Sigmoid colon (tissue), 4 donors: ENCODE data around the gene PROM2.

Experiments
- POLR2A ChIP-seq, 2 donors: fragments of 450-650 bp; IDR thresholded peaks; one replicate each; pipeline ENCODE4 v1.6.1; 2016; ENCODE audit warnings: antibody characterized with exemption in 2 of 2, mild to moderate bottlenecking in 2 of 2, moderate library complexity in 2 of 2
- POLR2AphosphoS5 ChIP-seq, 4 donors: sonication (generic); formaldehyde crosslinking; IDR thresholded peaks; one replicate each; pipeline ENCODE4 v1.6.1; 2017; ENCODE audit warnings: antibody characterized with exemption in 4 of 4
- TF ChIP-seq, protein P1 (sequence below), 4 experiments: fragments of 450-650 bp in 3 of 4; fragments of 200-600 bp in 1 of 4; IDR thresholded peaks; one replicate each; pipeline ENCODE4 v1.5.1; 2016 to 2019; ENCODE audit warnings: antibody characterized with exemption in 4 of 4, mild to moderate bottlenecking in 3 of 4, moderate library complexity in 2 of 4

DNA sequence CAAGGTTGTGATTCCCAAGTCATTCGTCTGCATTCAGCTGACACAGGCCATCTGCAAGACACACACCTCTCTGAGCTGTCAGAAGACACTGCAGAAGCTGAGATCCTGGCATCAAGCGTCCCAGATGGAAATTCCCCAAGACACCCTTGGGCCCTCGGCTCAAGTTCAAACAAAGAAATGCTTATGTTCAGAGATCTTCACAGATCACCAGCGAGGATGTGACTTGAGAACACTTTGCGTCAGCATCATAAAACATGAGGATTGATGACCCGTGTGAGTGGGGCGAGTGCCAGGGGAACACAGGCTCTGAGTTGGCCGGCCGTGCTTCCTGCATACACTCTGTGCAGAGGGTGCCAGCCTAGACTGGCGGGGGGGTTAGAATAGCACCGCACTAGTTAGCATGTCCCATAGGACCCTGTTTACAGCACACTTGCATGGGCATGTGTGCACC, 59.7 kb downstream of the PROM2 start:
- TF ChIP-seq POLR2A (IDR thresholded peaks at IDR 0.05) = no peak
- TF ChIP-seq, protein P1, sequence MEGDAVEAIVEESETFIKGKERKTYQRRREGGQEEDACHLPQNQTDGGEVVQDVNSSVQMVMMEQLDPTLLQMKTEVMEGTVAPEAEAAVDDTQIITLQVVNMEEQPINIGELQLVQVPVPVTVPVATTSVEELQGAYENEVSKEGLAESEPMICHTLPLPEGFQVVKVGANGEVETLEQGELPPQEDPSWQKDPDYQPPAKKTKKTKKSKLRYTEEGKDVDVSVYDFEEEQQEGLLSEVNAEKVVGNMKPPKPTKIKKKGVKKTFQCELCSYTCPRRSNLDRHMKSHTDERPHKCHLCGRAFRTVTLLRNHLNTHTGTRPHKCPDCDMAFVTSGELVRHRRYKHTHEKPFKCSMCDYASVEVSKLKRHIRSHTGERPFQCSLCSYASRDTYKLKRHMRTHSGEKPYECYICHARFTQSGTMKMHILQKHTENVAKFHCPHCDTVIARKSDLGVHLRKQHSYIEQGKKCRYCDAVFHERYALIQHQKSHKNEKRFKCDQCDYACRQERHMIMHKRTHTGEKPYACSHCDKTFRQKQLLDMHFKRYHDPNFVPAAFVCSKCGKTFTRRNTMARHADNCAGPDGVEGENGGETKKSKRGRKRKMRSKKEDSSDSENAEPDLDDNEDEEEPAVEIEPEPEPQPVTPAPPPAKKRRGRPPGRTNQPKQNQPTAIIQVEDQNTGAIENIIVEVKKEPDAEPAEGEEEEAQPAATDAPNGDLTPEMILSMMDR (IDR thresholded peaks at IDR 0.05) = no peak
- peak; percentile 44 to 85 (median 77) for TF ChIP-seq POLR2AphosphoS5 (IDR thresholded peaks at IDR 0.05)
